Mesenchymal stem cell (in vitro differentiated cells and primary cell): Measurements from ENCODE around the gene UTP18.

Experiments
- DNase-seq: peaks from one replicate; pipeline ENCODE4 v3.0.0-alpha.2; 2013
- H2AFZ ChIP-seq: one replicate; pipeline ENCODE4 v1.6.1; 2013; ENCODE audit warnings: low read depth, mild to moderate bottlenecking, control low read depth, inconsistent platforms, low read length, moderate library complexity
- H2AK5ac ChIP-seq: 2 replicates; pipeline ENCODE4 v1.6.1; 2013; ENCODE audit warnings: low read length, moderate library complexity, mild to moderate bottlenecking, inconsistent platforms; ENCODE audit not compliant: severe bottlenecking
- H2BK120ac ChIP-seq: one replicate; pipeline ENCODE4 v1.6.1; 2013; ENCODE audit warnings: low read depth, mild to moderate bottlenecking, inconsistent platforms, low read length, moderate library complexity
- H2BK12ac ChIP-seq, 2 experiments: one replicate each; pipeline ENCODE4 v1.6.1; 2013; ENCODE audit warnings: inconsistent platforms in 2 of 2, low read length in 2 of 2, mild to moderate bottlenecking in 2 of 2, moderate library complexity in 2 of 2, control low read depth in 1 of 2
- H2BK15ac ChIP-seq: one replicate; pipeline ENCODE4 v1.6.1; 2013; ENCODE audit warnings: mild to moderate bottlenecking, low read depth, inconsistent platforms; ENCODE audit not compliant: poor library complexity, severe bottlenecking
- H2BK5ac ChIP-seq: 2 replicates; pipeline ENCODE4 v1.6.1; 2013; ENCODE audit warnings: low read depth, mild to moderate bottlenecking, low read length, control low read depth, inconsistent platforms; ENCODE audit not compliant: poor library complexity, severe bottlenecking
- H3K14ac ChIP-seq, 2 experiments: one replicate each; pipeline ENCODE4 v1.6.1; 2013; ENCODE audit warnings: inconsistent platforms in 2 of 2, low read length in 2 of 2, control low read depth in 1 of 2, mild to moderate bottlenecking in 1 of 2, moderate library complexity in 1 of 2
- H3K18ac ChIP-seq, 2 experiments: one replicate each; pipeline ENCODE4 v1.6.1; 2013; ENCODE audit warnings: inconsistent platforms in 2 of 2, low read length in 2 of 2, control low read depth in 1 of 2, low read depth in 1 of 2, mild to moderate bottlenecking in 1 of 2
- H3K23ac ChIP-seq, 2 experiments: one replicate each; pipeline ENCODE4 v1.6.1; 2013; ENCODE audit warnings: inconsistent platforms in 2 of 2, low read length in 2 of 2, mild to moderate bottlenecking in 2 of 2, moderate library complexity in 2 of 2, control low read depth in 1 of 2
- H3K27ac ChIP-seq: 2 replicates; pipeline ENCODE4 v1.5.1; 2013; ENCODE audit warnings: mild to moderate bottlenecking, moderate library complexity, low read length, control low read depth, inconsistent platforms; ENCODE audit not compliant: poor library complexity, severe bottlenecking
- H3K27me3 ChIP-seq, 2 experiments: 2 replicates each; pipeline versions ENCODE4 v1.6.1 to v1.7.0; 2013; ENCODE audit warnings: low read length in 2 of 2, mild to moderate bottlenecking in 2 of 2, moderate library complexity in 2 of 2, control low read depth in 1 of 2, inconsistent platforms in 1 of 2; ENCODE audit not compliant: control insufficient read depth in 1 of 2, insufficient read depth in 1 of 2
- H3K36me3 ChIP-seq, 2 experiments: 2 replicates each; pipeline versions ENCODE4 v1.6.1 to v1.7.0; 2013; ENCODE audit warnings: low read length in 2 of 2, control low read depth in 1 of 2, inconsistent platforms in 1 of 2, low read depth in 1 of 2, mild to moderate bottlenecking in 1 of 2; ENCODE audit not compliant: insufficient read depth in 2 of 2, control insufficient read depth in 1 of 2
- H3K4ac ChIP-seq, 2 experiments: one replicate each; pipeline ENCODE4 v1.6.1; 2013; ENCODE audit warnings: inconsistent platforms in 2 of 2, low read length in 2 of 2, mild to moderate bottlenecking in 2 of 2, moderate library complexity in 2 of 2, control low read depth in 1 of 2, low read depth in 1 of 2
- H3K4me1 ChIP-seq: 2 replicates; pipeline ENCODE4 v1.6.1; 2013; ENCODE audit warnings: low read depth, low read length, control low read depth; ENCODE audit not compliant: control insufficient read depth, insufficient read depth
- H3K4me2 ChIP-seq: 2 replicates; pipeline ENCODE4 v1.6.1; 2013; ENCODE audit warnings: low read length, mild to moderate bottlenecking, inconsistent platforms; ENCODE audit not compliant: poor library complexity, severe bottlenecking
- H3K4me3 ChIP-seq, 2 experiments: 2 replicates each; pipeline versions ENCODE4 v1.5.1 to v1.7.0; 2013; ENCODE audit warnings: low read length in 2 of 2, mild to moderate bottlenecking in 2 of 2, control low read depth in 1 of 2, low read depth in 1 of 2; ENCODE audit not compliant: insufficient read depth in 1 of 2
- H3K79me1 ChIP-seq: replicated peaks from 2 replicates; pipeline ENCODE4 v1.6.1; 2013; ENCODE audit warnings: mild to moderate bottlenecking, control low read depth, low read length, inconsistent platforms; ENCODE audit not compliant: poor library complexity, severe bottlenecking
- H3K9ac ChIP-seq: 2 replicates; pipeline ENCODE4 v1.7.0; 2013; ENCODE audit warnings: mild to moderate bottlenecking, low read length, moderate library complexity
- H3K9me3 ChIP-seq: 2 replicates; pipeline ENCODE4 v1.7.0; 2013; ENCODE audit warnings: mild to moderate bottlenecking, low read length; ENCODE audit not compliant: control insufficient read depth
- H4K8ac ChIP-seq: one replicate; pipeline ENCODE4 v1.6.1; 2013; ENCODE audit warnings: inconsistent platforms, mild to moderate bottlenecking, low read length, moderate library complexity
- H4K91ac ChIP-seq: one replicate; pipeline ENCODE4 v1.6.1; 2013; ENCODE audit warnings: mild to moderate bottlenecking, low read length, inconsistent platforms
- WGBS: methylation state at CpG from one replicate; pipeline ENCODE4 v1.1.7; 2013; ENCODE audit warnings: mixed read lengths; 5-methylcytosine and 5-hydroxymethylcytosine counted together

UTP18 gene

DNA sequence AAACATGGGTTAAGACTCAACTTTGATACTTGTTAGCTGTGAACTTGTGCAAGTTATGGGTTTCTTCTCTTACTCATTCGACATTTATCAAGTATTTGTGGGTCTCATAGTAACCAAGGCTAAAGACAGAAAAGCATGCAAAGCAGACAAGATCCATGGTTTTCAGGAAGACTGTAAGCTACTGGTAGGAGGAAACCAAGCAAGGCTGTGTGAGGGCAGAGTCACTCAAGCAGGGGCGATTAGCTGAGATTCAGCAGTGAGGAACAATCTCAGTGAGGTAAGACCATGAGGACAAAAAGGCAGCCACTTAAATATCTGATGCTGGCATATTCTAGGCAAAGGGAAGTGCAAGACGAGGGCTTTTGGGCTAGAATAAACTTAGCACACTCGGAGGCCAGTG, 30.0 kb upstream of the UTP18 start:
- 93% methylated on average over 4 of the region's 4 CpGs for WGBS

DNA sequence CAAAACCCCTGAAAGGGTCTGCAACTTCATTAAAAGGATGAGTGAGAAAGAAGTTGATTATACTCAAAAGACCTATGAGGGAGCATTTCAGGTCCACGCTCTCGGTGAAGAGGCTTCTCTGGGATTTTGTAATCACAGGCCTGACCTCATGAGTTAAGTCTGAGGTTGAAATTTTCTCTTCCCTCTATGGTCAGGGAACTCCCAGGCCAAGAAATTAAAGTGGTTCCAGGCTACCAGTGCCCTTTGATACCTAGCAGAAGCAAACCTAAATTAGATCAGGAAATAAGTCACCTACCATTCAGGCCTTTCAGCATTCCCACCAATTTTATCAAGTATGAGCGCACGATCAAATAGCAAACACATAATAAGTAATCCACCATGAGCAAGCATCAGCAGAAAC, 28.3 kb upstream of the UTP18 start:
- no peak overlapping the region for H3K4ac ChIP-seq

More for the DNA sequence above, 30.0 kb upstream of the UTP18 start:
- no peak overlapping the region for H2BK120ac ChIP-seq
- no peak overlapping the region for H2AFZ ChIP-seq
- no peak overlapping the region for H2BK15ac ChIP-seq
- H3K23ac ChIP-seq = no peak overlapping the region
- H4K91ac ChIP-seq = no peak overlapping the region
- H3K27ac ChIP-seq = no peak overlapping the region
- H3K4me2 ChIP-seq = no peak overlapping the region
- peaks cover 23% of the 10 kb centered on the region for H3K79me1 ChIP-seq
- H2BK12ac ChIP-seq = no peak overlapping the region
- H2AK5ac ChIP-seq = no peak overlapping the region
- DNase-seq = no peak
- no peak overlapping the region for H3K4me3 ChIP-seq
- H3K14ac ChIP-seq = no peak overlapping the region
- H3K4ac ChIP-seq = no peak overlapping the region
- no peaks in the 10 kb centered on the region for H3K9me3 ChIP-seq
- H3K36me3 ChIP-seq = no peaks in the 10 kb centered on the region
- H4K8ac ChIP-seq = no peak overlapping the region
- no peaks in the 10 kb centered on the region for H3K27me3 ChIP-seq
- H3K4me1 ChIP-seq = peaks cover 3% of the 10 kb centered on the region
- H3K18ac ChIP-seq = no peak overlapping the region
- no peak overlapping the region for H3K9ac ChIP-seq
- no peak overlapping the region for H2BK5ac ChIP-seq

DNA sequence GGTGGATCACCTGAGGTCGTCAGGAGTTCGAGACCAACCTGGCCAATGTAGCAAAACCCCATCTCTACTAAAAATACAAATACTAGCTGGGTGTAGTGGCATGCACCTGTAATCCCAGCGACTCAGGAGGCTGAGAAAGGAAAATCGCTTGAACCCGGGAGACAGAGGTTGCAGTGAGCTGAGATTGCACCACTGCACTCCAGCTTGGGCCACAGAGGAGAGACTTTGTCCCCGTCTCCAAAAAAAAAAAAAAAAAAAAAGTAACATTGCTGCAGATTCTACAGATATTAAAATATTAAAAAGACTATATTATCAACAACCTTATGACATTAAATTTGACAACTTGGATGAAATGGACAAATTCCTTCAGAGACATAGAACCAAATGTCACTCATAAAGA, 26.2 kb upstream of the UTP18 start:
- WGBS = 98% methylated on average over 5 of the region's 6 CpGs
- H2AK5ac ChIP-seq = no peak overlapping the region
- H4K91ac ChIP-seq = no peak overlapping the region
- H3K18ac ChIP-seq = no peak overlapping the region
- no peak overlapping the region for H3K4me2 ChIP-seq
- H3K79me1 ChIP-seq = peaks cover 25% of the 10 kb centered on the region
- H2BK12ac ChIP-seq = no peak overlapping the region
- H3K9me3 ChIP-seq = no peaks in the 10 kb centered on the region
- H2BK15ac ChIP-seq = no peak overlapping the region
- H3K27me3 ChIP-seq = no peaks in the 10 kb centered on the region
- H3K4me1 ChIP-seq = no peaks in the 10 kb centered on the region
- no peak overlapping the region for H3K23ac ChIP-seq
- H3K36me3 ChIP-seq = peaks cover 0 to 3% of the 10 kb centered on the region in 2 experiments
- no peak overlapping the region for H3K9ac ChIP-seq
- no peak overlapping the region for H2BK5ac ChIP-seq
- no peak overlapping the region for H2AFZ ChIP-seq
- H3K27ac ChIP-seq = no peak overlapping the region
- H3K4ac ChIP-seq = no peak overlapping the region
- no peak overlapping the region for H3K14ac ChIP-seq
- no peak for DNase-seq
- no peak overlapping the region for H2BK120ac ChIP-seq
- H4K8ac ChIP-seq = no peak overlapping the region
- H3K4me3 ChIP-seq = no peak overlapping the region

More for the DNA sequence above, 28.3 kb upstream of the UTP18 start:
- H2BK5ac ChIP-seq = no peak overlapping the region
- no peak overlapping the region for H3K27ac ChIP-seq
- H3K36me3 ChIP-seq = peaks cover 0 to 3% of the 10 kb centered on the region in 2 experiments
- no peaks in the 10 kb centered on the region for H3K9me3 ChIP-seq
- H2BK120ac ChIP-seq = no peak overlapping the region
- no peak overlapping the region for H3K18ac ChIP-seq
- H2AFZ ChIP-seq = no peak overlapping the region
- peaks cover 21% of the 10 kb centered on the region for H3K79me1 ChIP-seq
- H2AK5ac ChIP-seq = no peak overlapping the region
- H4K8ac ChIP-seq = no peak overlapping the region
- H4K91ac ChIP-seq = no peak overlapping the region
- 92% methylated on average over 4 of the region's 4 CpGs for WGBS
- no peak overlapping the region for H2BK12ac ChIP-seq
- H3K23ac ChIP-seq = no peak overlapping the region
- no peak overlapping the region for H2BK15ac ChIP-seq
- no peak for DNase-seq
- H3K4me1 ChIP-seq = peaks cover 1% of the 10 kb centered on the region
- H3K14ac ChIP-seq = no peak overlapping the region
- H3K4me3 ChIP-seq = no peak overlapping the region
- no peaks in the 10 kb centered on the region for H3K27me3 ChIP-seq
- H3K9ac ChIP-seq = no peak overlapping the region
- no peak overlapping the region for H3K4me2 ChIP-seq

DNA sequence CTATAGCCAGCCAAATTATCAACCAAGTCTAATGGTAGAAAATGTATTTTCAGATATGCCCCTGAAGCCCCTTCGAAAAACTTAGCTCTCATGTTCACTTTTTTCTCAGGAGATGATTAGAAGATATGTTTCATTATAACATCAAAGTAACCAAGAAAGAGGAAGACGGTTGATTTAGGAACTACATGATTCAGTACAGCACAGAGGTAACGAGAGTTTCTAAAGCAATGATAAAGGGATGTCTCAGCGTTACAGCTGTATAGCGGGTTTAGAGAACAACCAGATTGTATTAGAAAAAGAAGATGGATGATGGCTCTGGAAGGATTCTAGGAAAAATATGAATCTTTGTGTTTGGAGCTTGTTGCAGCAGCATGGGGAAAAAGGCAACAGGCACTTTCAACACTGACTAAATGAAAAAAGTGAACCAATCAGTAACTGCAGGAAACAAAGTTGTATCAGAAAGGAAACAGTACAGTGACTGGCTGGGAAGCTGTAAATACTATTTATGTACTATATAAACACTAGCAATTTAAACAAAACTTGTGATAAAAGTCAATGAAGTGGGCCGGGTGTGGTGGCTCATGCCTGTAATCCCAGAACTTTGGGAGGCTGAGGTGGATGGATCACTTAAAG, 22.0 kb upstream of the UTP18 start:
- Histone ChIP-seq H3K9me3 (no peaks in the 10 kb centered on the region), H3K79me1 (peaks cover 23% of the 10 kb centered on the region), H3K4me3 (no peak overlapping the region), H2AK5ac (no peak overlapping the region), H2BK12ac (no peak overlapping the region), H2BK5ac (no peak overlapping the region), H2BK120ac (no peak overlapping the region), H4K8ac (no peak overlapping the region), H3K23ac (no peak overlapping the region), H3K4me2 (no peak overlapping the region), H4K91ac (no peak overlapping the region), H3K36me3 (peaks cover 3% of the 10 kb centered on the region in 2 experiments), H2AFZ (no peak overlapping the region), H3K27ac (no peak overlapping the region), H2BK15ac (no peak overlapping the region), H3K27me3 (no peaks in the 10 kb centered on the region), H3K4me1 (no peaks in the 10 kb centered on the region), H3K18ac (no peak overlapping the region), H3K14ac (no peak overlapping the region), H3K9ac (no peak overlapping the region), H3K4ac (no peak overlapping the region)
- WGBS = 89% methylated on average over 5 of the region's 6 CpGs
- no peak for DNase-seq
